ENCODE results near the gene HABP4. TPM values are rescaled to one million over a fixed set of nuclear protein-coding genes. Genes with fewer than 3 reads are reported as not detected.
A peak's percentile ranks its signal among the peaks of the same experiment; 100 is the strongest.

The HABP4 gene
- total and polyA plus RNA-seq, 9 of the 15 experiments (the other 6 are each of a cell fraction or from before 2014, with no cell fraction given): 0.38 to 2.4 (median 1.9) TPM

DNA sequence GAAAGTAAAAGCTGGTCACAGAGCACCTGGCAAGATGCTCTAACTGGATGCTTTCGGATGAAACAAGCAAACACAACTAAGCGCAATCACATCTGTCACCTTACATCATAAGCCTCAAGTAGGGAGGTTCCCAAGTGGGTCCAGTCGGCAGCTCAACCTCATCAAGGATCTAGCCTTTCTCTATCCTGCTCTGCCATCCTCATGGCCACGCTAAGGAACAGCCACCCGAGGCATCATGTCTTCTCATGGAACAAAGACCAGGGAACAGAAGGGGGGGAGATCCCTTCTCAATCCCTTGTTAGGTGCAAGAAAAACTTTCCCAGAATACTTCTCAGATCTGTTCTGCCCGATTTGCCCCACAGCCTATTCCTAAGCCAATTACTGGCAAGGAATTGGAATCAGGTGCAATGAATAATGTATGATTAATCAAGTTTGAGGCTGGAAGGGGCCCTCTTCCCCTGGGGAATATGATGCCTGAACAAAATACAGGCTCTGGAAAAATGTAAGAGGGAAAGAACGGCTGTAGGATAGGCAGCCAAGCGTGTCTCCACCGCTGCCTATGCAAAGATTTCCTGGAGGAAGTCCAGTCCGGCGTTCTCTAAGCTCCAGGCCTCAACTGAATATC, 1.3 kb upstream of the HABP4 start:
- FAIRE-seq (peak; percentile 48), ATAC-seq (no peak), DNase-seq (ENCODE audit: extremely low read depth in 1 of 4, low spot score in 3 of 4) (no peak)
- no peaks in the 10 kb centered on the region for H3K9me3 ChIP-seq (replicated peaks; ENCODE audit: control insufficient read depth, insufficient read depth, low read depth, low read length)
- WGBS (ENCODE audit: insufficient coverage, low coverage, missing lambda C conversion rate): 27% methylated on average over 11 of the region's 11 CpGs
- CTCF ChIA-PET (ENCODE audit: low intra/inter-chr PET ratio): no interaction called here
- no peaks in the 10 kb centered on the region for H3K36me3 ChIP-seq (ENCODE audit: control insufficient read depth, insufficient read depth, low read length)
- POLR2A ChIA-PET: interaction anchor here (0.9 to 1.0 kb wide), 2 partner anchors 13 to 29 kb away, joined by 3 read pairs; no protein-coding TSS in a partner anchor
- BruUV-seq (replicated peaks): no TSS peak
- in situ Hi-C loops (cut with MboI): loop anchor here (25.0 kb wide), 1 partner anchor 214 kb away; the partner anchor contains the start of gene PRXL2C
- no peaks in the 10 kb centered on the region; the same call in 2 of the 3 replicates for H3K79me2 ChIP-seq (ENCODE audit: control insufficient read depth, insufficient read depth, low read length)
- no peaks in the 10 kb centered on the region for H3K9me1 ChIP-seq (ENCODE audit: control insufficient read depth, insufficient read depth, low read length)
- H3K4me2 ChIP-seq (ENCODE audit: insufficient read depth, low read length): no peak overlapping the region
- no peak overlapping the region for H3K27ac ChIP-seq (ENCODE audit: extremely low read depth, low read depth, low read length)
- peaks cover 2 to 14% of the 10 kb centered on the region in 2 experiments; a peak in 2 of 5 replicates for H3K27me3 ChIP-seq (ENCODE audit: control insufficient read depth in 2 of 2, insufficient read depth in 2 of 2, low read length in 2 of 2)
- peaks cover 2 to 18% of the 10 kb centered on the region in 2 experiments; a peak in 3 of 5 replicates for H3K4me1 ChIP-seq (replicated peaks in 1 of 2; ENCODE audit: control insufficient read depth in 2 of 2, insufficient read depth in 2 of 2, low read length in 2 of 2)
- H4K20me1 ChIP-seq (replicated peaks; ENCODE audit: control insufficient read depth, insufficient read depth, low read length): no peaks in the 10 kb centered on the region
- no peak overlapping the region for H3K9ac ChIP-seq (ENCODE audit: insufficient read depth in 1 of 2, low read depth in 2 of 2, low read length in 2 of 2)
- no peak overlapping the region for H3K4me3 ChIP-seq
- no peak overlapping the region for H2AFZ ChIP-seq (ENCODE audit: low read depth, low read length)
- intact Hi-C loops (cut with micrococcal nuclease): loop anchor here (10.0 kb wide), 2 partner anchors 124 to 656 kb away; no protein-coding TSS in a partner anchor
- no peak for TF ChIP-seq RERE (CRISPR knock-in tag; IDR thresholded peaks at IDR 0.05; ENCODE audit: borderline replicate concordance)
- TF ChIP-seq CHD7 (IDR thresholded peaks at IDR 0.05; ENCODE audit: low read depth, low read length): no peak
- TF ChIP-seq POLR3G (IDR thresholded peaks at IDR 0.05; ENCODE audit: extremely low read depth, insufficient read length, insufficient replicate concordance): no peak
